HepG2 (cell line): ENCODE results near the gene CD48. TPM values are rescaled to one million over a fixed set of nuclear protein-coding genes. Genes with fewer than 3 reads are reported as not detected.

Source experiments
- ATAC-seq: fragments of 200-7000 bp; cut with Tn5 transposase; 3 replicates; pipeline ENCODE4 v1.9.1; 2020; ENCODE audit warnings: mild to moderate bottlenecking, moderate library complexity
- BruUV-seq: library from RNA; stranded (reverse); fragments of 400-500 nt; replicated peaks from 2 replicates; lab custom pipeline; 2021; lab: Mats Ljungman, UMichigan
- CTCF ChIA-PET: fragments of 300-600 bp; formaldehyde crosslinking; extraction: SDS; loops from one replicate; lab custom pipeline; 2021; ENCODE audit warnings: low total read pairs, inconsistent platforms, low intra/inter-chr PET ratio; lab: Yijun Ruan, JAX
- POLR2A ChIA-PET: fragments of 350-600 bp; sonication (Branson Sonifier 250); formaldehyde crosslinking; loops from one replicate; lab custom pipeline; 2020; ENCODE audit warnings: antibody characterized with exemption, inconsistent platforms; lab: Yijun Ruan, JAX
- DNase-seq: peaks from one replicate; pipeline ENCODE4 v3.0.0-alpha.2; 2015; ENCODE audit warnings: low spot score
- FAIRE-seq: peaks from 3 replicates; lab custom pipeline; 2011; peaks lifted over from hg19 to GRCh38; lab: Jason Lieb, UNC
- H2AFZ ChIP-seq: one replicate; pipeline ENCODE4 v1.6.1; 2011; ENCODE audit warnings: low read length, inconsistent platforms
- H3K27ac ChIP-seq: fragments of 300-600 bp; 3 replicates; pipeline ENCODE4 v1.8.0; 2011; ENCODE audit warnings: mixed run types, mild to moderate bottlenecking, mixed read lengths, low read length, inconsistent platforms; ENCODE audit not compliant: insufficient read depth; ENCODE audit errors: extremely low read length
- H3K27me3 ChIP-seq, 2 experiments: fragments of 200-600 bp in 1 of 2; 2 replicates in 1 of 2; 3 replicates in 1 of 2; pipeline versions ENCODE4 v1.6.0 to v1.8.0; 2011; ENCODE audit warnings: low read length in 2 of 2, mild to moderate bottlenecking in 2 of 2, moderate library complexity in 2 of 2, inconsistent platforms in 1 of 2; ENCODE audit not compliant: insufficient read depth in 2 of 2, control insufficient read depth in 1 of 2
- H3K36me3 ChIP-seq, 2 experiments: fragments of 200-600 bp in 1 of 2; replicated peaks in 1 of 2; 2 replicates in 1 of 2; 3 replicates in 1 of 2; pipeline versions ENCODE4 v1.5.1 to v1.8.0; 2011; ENCODE audit warnings: low read length in 2 of 2, inconsistent platforms in 1 of 2; ENCODE audit not compliant: insufficient read depth in 2 of 2, control insufficient read depth in 1 of 2
- H3K4me1 ChIP-seq: 2 replicates; pipeline ENCODE4 v1.5.1; 2012; ENCODE audit warnings: low read length, inconsistent platforms; ENCODE audit not compliant: insufficient read depth
- H3K4me2 ChIP-seq: 2 replicates; pipeline ENCODE4 v1.6.0; 2011; ENCODE audit warnings: low read depth, low read length, inconsistent platforms
- H3K4me3 ChIP-seq, 3 experiments: fragments of 200-600 bp in 1 of 3; sonication (generic), shearing (Covaris generic) in 1 of 3; replicated peaks in 1 of 3; 2 replicates each; pipeline ENCODE4 v1.5.1; 2011 to 2016; ENCODE audit warnings: low read length in 3 of 3, inconsistent platforms in 2 of 3, low read depth in 2 of 3, mild to moderate bottlenecking in 2 of 3, control low read depth in 1 of 3, mixed read lengths in 1 of 3; ENCODE audit not compliant: insufficient read depth in 1 of 3
- H3K79me2 ChIP-seq: one replicate; pipeline ENCODE4 v1.6.1; 2011; ENCODE audit warnings: low read length, inconsistent platforms; ENCODE audit not compliant: insufficient read depth
- H3K9ac ChIP-seq: 2 replicates; pipeline ENCODE4 v1.6.0; 2011; ENCODE audit warnings: mild to moderate bottlenecking, low read depth, low read length, inconsistent platforms; ENCODE audit not compliant: insufficient read depth
- H3K9me3 ChIP-seq: 2 replicates; pipeline ENCODE4 v1.5.1; 2012; ENCODE audit warnings: mild to moderate bottlenecking, low read length
- H4K20me1 ChIP-seq: 2 replicates; pipeline ENCODE4 v1.6.0; 2011; ENCODE audit warnings: inconsistent platforms, mild to moderate bottlenecking, low read length, moderate library complexity; ENCODE audit not compliant: insufficient read depth
- ASH2L ChIP-seq: fragments of 300-600, 200-600 bp; sonication (generic); IDR thresholded peaks from 2 replicates; pipeline ENCODE4 v1.7.0; 2017; ENCODE audit warnings: low read depth, mild to moderate bottlenecking, moderate library complexity, mixed read lengths, low read length; ENCODE audit not compliant: insufficient read length
- ELK4 ChIP-seq: sonication (generic); formaldehyde crosslinking; IDR thresholded peaks from 2 replicates; pipeline ENCODE4 v1.9.0; 2021; ENCODE audit warnings: missing genetic modification reagents, borderline replicate concordance
- MTF1 ChIP-seq: sonication (generic); formaldehyde crosslinking; IDR thresholded peaks from 2 replicates; pipeline ENCODE4 v1.5.0; 2020; ENCODE audit warnings: missing genetic modification reagents
- SKIL ChIP-seq: sonication (generic); formaldehyde crosslinking; IDR thresholded peaks from 2 replicates; pipeline ENCODE4 v1.8.0; 2022; ENCODE audit warnings: missing genetic modification reagents, mild to moderate bottlenecking, moderate library complexity, borderline replicate concordance
- SP5 ChIP-seq: IDR thresholded peaks from 2 replicates; pipeline ENCODE4 v1.6.1; 2016; ENCODE audit warnings: low read depth, borderline replicate concordance
- TAF1 ChIP-seq: sonication (generic); formaldehyde crosslinking; IDR thresholded peaks from 2 replicates; pipeline ENCODE4 v1.4.0; 2020; ENCODE audit warnings: missing genetic modification reagents
- XBP1 ChIP-seq: sonication (generic); formaldehyde crosslinking; IDR thresholded peaks from 2 replicates; pipeline ENCODE4 v1.5.0; 2020; ENCODE audit warnings: missing genetic modification reagents
- ZBTB20 ChIP-seq: sonication (generic); formaldehyde crosslinking; IDR thresholded peaks from 2 replicates; pipeline ENCODE4 v1.8.1; 2023; ENCODE audit warnings: missing genetic modification reagents, low read depth, mild to moderate bottlenecking, borderline replicate concordance
- ZFP37 ChIP-seq: sonication (generic); formaldehyde crosslinking; IDR thresholded peaks from 2 replicates; pipeline ENCODE4 v1.4.0; 2020; ENCODE audit warnings: missing genetic modification reagents, borderline replicate concordance
- ZSCAN20 ChIP-seq: sonication (generic); formaldehyde crosslinking; IDR thresholded peaks from 2 replicates; pipeline ENCODE4 v1.4.0; 2020; ENCODE audit warnings: missing genetic modification reagents, mild to moderate bottlenecking, borderline replicate concordance
- WGBS: methylation state at CpG from one replicate; pipeline ENCODE4 v1.1.6; 2017; ENCODE audit warnings: low lambda C conversion rate; 5-methylcytosine and 5-hydroxymethylcytosine counted together
- in situ Hi-C: cut with HindIII; loops from 2 replicates; pipeline ENCODE4 v1.10.0; 2017; ENCODE audit warnings: low pct_unique_long_range_greater_than_20kb; ENCODE audit not compliant: extremely low pct_ligation_motif_present
- intact Hi-C: fragments of 100-400 bp; cut with micrococcal nuclease; formaldehyde crosslinking; loops from one replicate; pipeline ENCODE4 v1.10.0; 2022; ENCODE audit not compliant: unreplicated experiment
- polyA plus RNA-seq, 8 experiments: library from polyadenylated mRNA; depleted of rRNA in 3 of 8; stranded (reverse) in 7 of 8; unstranded in 1 of 8; fragments of >200 nt; fragmentation: Illumina TruSeq in 4 of 8; extraction: Trizol in 4 of 8; gene quantifications; 2 replicates each; pipeline versions ENCODE4 v1.2.1 to v1.2.3, GENCODE V29; 2011 to 2016; ENCODE audit warnings: low read depth in 4 of 8, missing spikeins in 1 of 8, mixed read lengths in 1 of 8; ENCODE audit not compliant: insufficient read depth in 1 of 8
- total RNA-seq, 5 experiments: library from RNA; depleted of rRNA; stranded (reverse); fragments of >200 nt; fragmentation: Illumina TruSeq; extraction: Trizol; gene quantifications; 2 replicates each; pipeline ENCODE4 v1.2.3, GENCODE V29; 2016; ENCODE audit warnings: low read depth in 1 of 5
- TF ChIP-seq, protein P1 (sequence below): IDR thresholded peaks from 2 replicates; pipeline ENCODE4 v1.6.1; 2012; ENCODE audit warnings: low read depth, low read length, improper control_type of control experiment

The CD48 gene
- total and polyA plus RNA-seq, 2 of the 13 experiments (the other 11 are each of a cell fraction or from before 2014, with no cell fraction given): not detected

- no peak for TF ChIP-seq SKIL
- TF ChIP-seq ELK4 (CRISPR knock-in tag): no peak
- no peak for TF ChIP-seq MTF1 (CRISPR knock-in tag)
- no peak for TF ChIP-seq TAF1 (CRISPR knock-in tag)
- TF ChIP-seq ZBTB20 (CRISPR knock-in tag): no peak
These were observed 8.9 kb upstream of the CD48 start (continued) for GRCh38 chr1:160720356-160721085.

GRCh38 chr1:160718210-160718609 is 6.6 kb upstream of the CD48 start:
- Histone ChIP-seq H3K27ac (no peak overlapping the region), H3K4me2 (no peak overlapping the region), H3K4me1 (no peaks in the 10 kb centered on the region), H3K27me3 (peaks cover 0 to 12% of the 10 kb centered on the region in 2 experiments; a peak in 1 of 5 replicates), H3K36me3 (no peaks in the 10 kb centered on the region), H4K20me1 (no peaks in the 10 kb centered on the region), H3K79me2 (no peaks in the 10 kb centered on the region), H3K9me3 (no peaks in the 10 kb centered on the region), H2AFZ (no peak overlapping the region), H3K4me3 (no peak overlapping the region), H3K9ac (no peak overlapping the region)
- FAIRE-seq (no peak), ATAC-seq (no peak), DNase-seq (no peak)
- intact Hi-C loops: no loop called here
- CTCF ChIA-PET: no interaction called here
- POLR2A ChIA-PET: no interaction called here
- no TSS peak for BruUV-seq
- 3% methylated on average over 4 of the region's 4 CpGs for WGBS
- in situ Hi-C loops: no loop called here
- TF ChIP-seq SP5 (no peak), ZSCAN20 (CRISPR knock-in tag) (no peak), ASH2L (no peak), XBP1 (CRISPR knock-in tag) (no peak), ZFP37 (CRISPR knock-in tag) (no peak)
- TF ChIP-seq, protein P1, sequence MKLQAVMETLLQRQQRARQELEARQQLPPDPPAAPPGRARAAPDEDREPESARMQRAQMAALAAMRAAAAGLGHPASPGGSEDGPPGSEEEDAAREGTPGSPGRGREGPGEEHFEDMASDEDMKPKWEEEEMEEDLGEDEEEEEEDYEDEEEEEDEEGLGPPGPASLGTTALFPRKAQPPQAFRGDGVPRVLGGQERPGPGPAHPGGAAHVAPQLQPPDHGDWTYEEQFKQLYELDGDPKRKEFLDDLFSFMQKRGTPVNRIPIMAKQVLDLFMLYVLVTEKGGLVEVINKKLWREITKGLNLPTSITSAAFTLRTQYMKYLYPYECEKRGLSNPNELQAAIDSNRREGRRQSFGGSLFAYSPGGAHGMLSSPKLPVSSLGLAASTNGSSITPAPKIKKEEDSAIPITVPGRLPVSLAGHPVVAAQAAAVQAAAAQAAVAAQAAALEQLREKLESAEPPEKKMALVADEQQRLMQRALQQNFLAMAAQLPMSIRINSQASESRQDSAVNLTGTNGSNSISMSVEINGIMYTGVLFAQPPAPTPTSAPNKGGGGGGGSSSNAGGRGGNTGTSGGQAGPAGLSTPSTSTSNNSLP: no peak
